ENCODE data around the gene CDK5. TPM values are rescaled to one million over a fixed set of nuclear protein-coding genes. Genes with fewer than 3 reads are reported as not detected.

CDK5 gene
- total and polyA plus RNA-seq, 2 of the 13 experiments (the other 11 are each of a cell fraction or from before 2014, with no cell fraction given): 16.4 to 21.3 TPM

DNA sequence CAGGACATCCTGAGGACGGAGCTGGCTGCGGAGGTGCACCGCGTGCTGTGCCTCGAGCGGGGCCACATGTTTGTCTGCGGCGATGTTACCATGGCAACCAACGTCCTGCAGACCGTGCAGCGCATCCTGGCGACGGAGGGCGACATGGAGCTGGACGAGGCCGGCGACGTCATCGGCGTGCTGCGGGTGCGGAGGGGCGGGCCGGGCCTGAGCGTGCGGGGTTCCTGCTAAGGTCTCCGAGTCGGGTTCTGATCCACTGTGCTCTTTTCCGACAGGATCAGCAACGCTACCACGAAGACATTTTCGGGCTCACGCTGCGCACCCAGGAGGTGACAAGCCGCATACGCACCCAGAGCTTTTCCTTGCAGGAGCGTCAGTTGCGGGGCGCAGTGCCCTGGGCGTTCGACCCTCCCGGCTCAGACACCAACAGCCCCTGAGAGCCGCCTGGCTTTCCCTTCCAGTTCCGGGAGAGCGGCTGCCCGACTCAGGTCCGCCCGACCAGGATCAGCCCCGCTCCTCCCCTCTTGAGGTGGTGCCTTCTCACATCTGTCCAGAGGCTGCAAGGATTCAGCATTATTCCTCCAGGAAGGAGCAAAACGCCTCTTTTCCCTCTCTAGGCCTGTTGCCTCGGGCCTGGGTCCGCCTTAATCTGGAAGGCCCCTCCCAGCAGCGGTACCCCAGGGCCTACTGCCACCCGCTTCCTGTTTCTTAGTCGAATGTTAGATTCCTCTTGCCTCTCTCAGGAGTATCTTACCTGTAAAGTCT, 43.8 kb downstream of the CDK5 start:
- Histone ChIP-seq H4K20me1 (ENCODE audit: insufficient read depth, low read length) (no peaks in the 10 kb centered on the region), H3K27me3 (ENCODE audit: control insufficient read depth in 1 of 2, insufficient read depth in 2 of 2, low read length in 2 of 2) (peaks cover 3 to 8% of the 10 kb centered on the region in 2 experiments; a peak in 3 of 5 replicates), H3K4me1 (ENCODE audit: insufficient read depth, low read length) (peaks cover 68% of the 10 kb centered on the region), H3K9ac (ENCODE audit: insufficient read depth, low read depth, low read length) (no peak overlapping the region), H3K36me3 (replicated peaks in 1 of 2; ENCODE audit: control insufficient read depth in 1 of 2, insufficient read depth in 2 of 2, low read length in 2 of 2) (no peaks in the 10 kb centered on the region; a peak in 1 of 5 replicates), H3K4me3 (replicated peaks in 1 of 3; ENCODE audit: insufficient read depth in 1 of 3, low read depth in 2 of 3, low read length in 3 of 3) (no peak overlapping the region), H2AFZ (ENCODE audit: low read length) (no peak overlapping the region), H3K27ac (ENCODE audit: extremely low read length, insufficient read depth, low read length) (no peak overlapping the region), H3K79me2 (ENCODE audit: insufficient read depth, low read length) (no peaks in the 10 kb centered on the region), H3K9me3 (ENCODE audit: low read length) (no peaks in the 10 kb centered on the region), H3K4me2 (ENCODE audit: low read depth, low read length) (no peak overlapping the region)
- 95% methylated on average over 46 of the region's 55 CpGs for WGBS (ENCODE audit: low lambda C conversion rate)
- DNase-seq (ENCODE audit: low spot score): no peak
- no peak for ATAC-seq
- intact Hi-C loops (cut with micrococcal nuclease; ENCODE audit: unreplicated experiment) (no loop called here), in situ Hi-C loops (cut with HindIII; ENCODE audit: extremely low pct_ligation_motif_present, low pct_unique_long_range_greater_than_20kb) (no loop called here)
- no TSS peak for BruUV-seq (replicated peaks)
- FAIRE-seq: no peak
- ChIA-PET CTCF (ENCODE audit: low intra/inter-chr PET ratio, low total read pairs) (no interaction called here), POLR2A (no interaction called here)
- TF ChIP-seq, protein P1, sequence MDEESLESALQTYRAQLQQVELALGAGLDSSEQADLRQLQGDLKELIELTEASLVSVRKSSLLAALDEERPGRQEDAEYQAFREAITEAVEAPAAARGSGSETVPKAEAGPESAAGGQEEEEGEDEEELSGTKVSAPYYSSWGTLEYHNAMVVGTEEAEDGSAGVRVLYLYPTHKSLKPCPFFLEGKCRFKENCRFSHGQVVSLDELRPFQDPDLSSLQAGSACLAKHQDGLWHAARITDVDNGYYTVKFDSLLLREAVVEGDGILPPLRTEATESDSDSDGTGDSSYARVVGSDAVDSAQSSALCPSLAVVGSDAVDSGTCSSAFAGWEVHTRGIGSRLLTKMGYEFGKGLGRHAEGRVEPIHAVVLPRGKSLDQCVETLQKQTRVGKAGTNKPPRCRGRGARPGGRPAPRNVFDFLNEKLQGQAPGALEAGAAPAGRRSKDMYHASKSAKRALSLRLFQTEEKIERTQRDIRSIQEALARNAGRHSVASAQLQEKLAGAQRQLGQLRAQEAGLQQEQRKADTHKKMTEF (CRISPR knock-in tag; IDR thresholded peaks at IDR 0.05): no peak
- TF ChIP-seq RFX1 (IDR thresholded peaks at IDR 0.05): peak; percentile 28; the same call in 1 of the 2 replicates

GRCh38 chr7:151013356-151013732, 44.4 kb downstream of the CDK5 start:
- no TSS peak for BruUV-seq (replicated peaks)
- Histone ChIP-seq H2AFZ (ENCODE audit: low read length) (no peak overlapping the region), H3K9me3 (ENCODE audit: low read length) (no peaks in the 10 kb centered on the region), H3K27me3 (ENCODE audit: control insufficient read depth in 1 of 2, insufficient read depth in 2 of 2, low read length in 2 of 2) (peaks cover under 1 to 6% of the 10 kb centered on the region in 2 experiments; a peak in 2 of 5 replicates), H3K27ac (ENCODE audit: extremely low read length, insufficient read depth, low read length) (no peak overlapping the region), H3K9ac (ENCODE audit: insufficient read depth, low read depth, low read length) (no peak overlapping the region), H3K36me3 (replicated peaks in 1 of 2; ENCODE audit: control insufficient read depth in 1 of 2, insufficient read depth in 2 of 2, low read length in 2 of 2) (no peaks in the 10 kb centered on the region; a peak in 1 of 5 replicates), H4K20me1 (ENCODE audit: insufficient read depth, low read length) (no peaks in the 10 kb centered on the region), H3K4me1 (ENCODE audit: insufficient read depth, low read length) (peaks cover 69% of the 10 kb centered on the region), H3K4me3 (replicated peaks in 1 of 3; ENCODE audit: insufficient read depth in 1 of 3, low read depth in 2 of 3, low read length in 3 of 3) (0 out of 6 replicates have a peak overlapping the region, but pooled peaks of 1 of the 3 experiments have one; percentile 62), H3K4me2 (ENCODE audit: low read depth, low read length) (peak overlapping the region; percentile 85), H3K79me2 (ENCODE audit: insufficient read depth, low read length) (no peaks in the 10 kb centered on the region)
- intact Hi-C loops (cut with micrococcal nuclease; ENCODE audit: unreplicated experiment) (no loop called here), in situ Hi-C loops (cut with HindIII; ENCODE audit: extremely low pct_ligation_motif_present, low pct_unique_long_range_greater_than_20kb) (no loop called here)
- no peak for DNase-seq (ENCODE audit: low spot score)
- ChIA-PET CTCF (ENCODE audit: low intra/inter-chr PET ratio, low total read pairs) (no interaction called here), POLR2A (interaction anchor here (1.0 to 1.5 kb wide), 3 partner anchors 49 to 72 kb away, joined by 4 to 8 read pairs (median 5); partner anchors contain the start of genes AGAP3 and FASTK)
- ATAC-seq: no peak
- 91% methylated on average over 25 of the region's 26 CpGs for WGBS (ENCODE audit: low lambda C conversion rate)
- FAIRE-seq: no peak
- TF ChIP-seq JARID2 (CRISPR knock-in tag; IDR thresholded peaks at IDR 0.05; ENCODE audit: insufficient replicate concordance): no peak
- TF ChIP-seq PHB2 (IDR thresholded peaks at IDR 0.05; ENCODE audit: partially characterized antibody): no peak
- TF ChIP-seq ZNF75D (CRISPR knock-in tag; IDR thresholded peaks at IDR 0.05; ENCODE audit: borderline replicate concordance): no peak
- no peak for TF ChIP-seq ZNF574 (CRISPR knock-in tag; IDR thresholded peaks at IDR 0.05)
- no peak for TF ChIP-seq ZNF281 (CRISPR knock-in tag; IDR thresholded peaks at IDR 0.05; ENCODE audit: borderline replicate concordance)
- no peak for TF ChIP-seq ZNF772 (CRISPR knock-in tag; IDR thresholded peaks at IDR 0.05)
- TF ChIP-seq GTF2F1 (IDR thresholded peaks at IDR 0.05; ENCODE audit: low read length): no peak
- no peak for TF ChIP-seq TCF7 (IDR thresholded peaks at IDR 0.05; ENCODE audit: low read depth)

Measured in HepG2 (cell line).